Liver (tissue), 9 donors: ENCODE data around the gene COQ9. TPM values are rescaled to one million over a fixed set of nuclear protein-coding genes. Genes with fewer than 3 reads are reported as not detected.

ENCODE experiments used
- DNase-seq: peaks from one replicate; pipeline ENCODE4 v3.0.0-alpha.2; 2017; ENCODE audit warnings: low spot score
- H3K27ac ChIP-seq, 2 donors: one replicate each; pipeline ENCODE4 v1.7.0; 2013; ENCODE audit warnings: inconsistent platforms in 2 of 2, low read length in 2 of 2, control low read depth in 1 of 2, low read depth in 1 of 2, mild to moderate bottlenecking in 1 of 2
- H3K27me3 ChIP-seq, 4 donors: one replicate each; pipeline versions ENCODE4 v1.6.1 to v1.7.0; 2013; ENCODE audit warnings: low read length in 3 of 4, inconsistent platforms in 1 of 4, mild to moderate bottlenecking in 1 of 4, moderate library complexity in 1 of 4; ENCODE audit not compliant: control insufficient read depth in 4 of 4, insufficient read depth in 4 of 4
- H3K36me3 ChIP-seq, 4 donors: one replicate each; pipeline versions ENCODE4 v1.6.1 to v1.7.0; 2013; ENCODE audit warnings: low read length in 3 of 4, mild to moderate bottlenecking in 3 of 4, low read depth in 1 of 4, moderate library complexity in 1 of 4; ENCODE audit not compliant: control insufficient read depth in 4 of 4, insufficient read depth in 3 of 4
- H3K4me1 ChIP-seq, 4 donors: one replicate each; pipeline versions ENCODE4 v1.6.1 to v1.7.0; 2013; ENCODE audit warnings: low read length in 3 of 4, mild to moderate bottlenecking in 3 of 4, moderate library complexity in 1 of 4; ENCODE audit not compliant: control insufficient read depth in 4 of 4, insufficient read depth in 4 of 4
- H3K4me3 ChIP-seq, 3 donors: one replicate each; pipeline versions ENCODE4 v1.6.1 to v1.7.0; 2013; ENCODE audit warnings: low read length in 3 of 3, control low read depth in 1 of 3, low read depth in 1 of 3, mild to moderate bottlenecking in 1 of 3
- H3K9ac ChIP-seq, 2 donors: one replicate each; pipeline ENCODE4 v1.7.0; 2013; ENCODE audit warnings: low read length in 2 of 2, mild to moderate bottlenecking in 2 of 2, moderate library complexity in 2 of 2, control low read depth in 1 of 2, low read depth in 1 of 2
- H3K9me3 ChIP-seq, 4 donors: one replicate each; pipeline versions ENCODE4 v1.6.1 to v1.7.0; 2013; ENCODE audit warnings: low read length in 3 of 4; ENCODE audit not compliant: control insufficient read depth in 4 of 4
- EGR1 ChIP-seq, 2 donors: IDR thresholded peaks; 2 replicates each; pipeline ENCODE4 v1.6.1; 2016 to 2018; ENCODE audit warnings: antibody characterized with exemption in 2 of 2, low read depth in 2 of 2
- FOXA1 ChIP-seq: IDR thresholded peaks from 2 replicates; pipeline ENCODE4 v1.6.1; 2016; ENCODE audit warnings: antibody characterized with exemption
- FOXA2 ChIP-seq: IDR thresholded peaks from 2 replicates; pipeline ENCODE4 v1.6.1; 2016; ENCODE audit warnings: antibody characterized with exemption
- GABPA ChIP-seq, 2 donors: IDR thresholded peaks in 1 of 2; conservative IDR thresholded peaks in 1 of 2; 2 replicates each; pipeline ENCODE4 v1.6.1; 2016; ENCODE audit warnings: antibody characterized with exemption in 2 of 2, mild to moderate bottlenecking in 1 of 2, moderate library complexity in 1 of 2
- HNF4A ChIP-seq, 2 donors: conservative IDR thresholded peaks; 2 replicates each; pipeline ENCODE4 v1.6.1; 2016; ENCODE audit warnings: antibody characterized with exemption in 2 of 2, mild to moderate bottlenecking in 2 of 2
- HNF4G ChIP-seq: IDR thresholded peaks from 2 replicates; pipeline ENCODE4 v1.6.1; 2016; ENCODE audit warnings: antibody characterized with exemption
- JUND ChIP-seq, 2 donors: IDR thresholded peaks; 2 replicates each; pipeline ENCODE4 v1.6.1; 2016; ENCODE audit warnings: antibody characterized with exemption in 2 of 2
- NR2F2 ChIP-seq: IDR thresholded peaks from 2 replicates; pipeline ENCODE4 v1.6.1; 2016; ENCODE audit warnings: antibody characterized with exemption
- RAD21 ChIP-seq, 2 donors: IDR thresholded peaks; 2 replicates each; pipeline ENCODE4 v1.6.1; 2016; ENCODE audit warnings: antibody characterized with exemption in 2 of 2, mild to moderate bottlenecking in 2 of 2
- RXRA ChIP-seq, 2 donors: IDR thresholded peaks; 2 replicates each; pipeline ENCODE4 v1.6.1; 2017 to 2018; ENCODE audit warnings: antibody characterized with exemption in 2 of 2, mild to moderate bottlenecking in 1 of 2
- SP1 ChIP-seq: IDR thresholded peaks from 2 replicates; pipeline ENCODE4 v1.6.1; 2018; ENCODE audit warnings: antibody characterized with exemption, mild to moderate bottlenecking
- TAF1 ChIP-seq: conservative IDR thresholded peaks from 2 replicates; pipeline ENCODE4 v1.6.1; 2016; ENCODE audit warnings: antibody characterized with exemption, mild to moderate bottlenecking
- YY1 ChIP-seq: IDR thresholded peaks from 2 replicates; pipeline ENCODE4 v1.6.1; 2016; ENCODE audit warnings: antibody characterized with exemption, mild to moderate bottlenecking
- WGBS: extraction: QIAGEN DNeasy Blood & Tissue Kit; methylation state at CpG from one replicate; pipeline ENCODE4 v1.1.7; 2013; 5-methylcytosine and 5-hydroxymethylcytosine counted together
- polyA plus RNA-seq, 2 donors: library from polyadenylated mRNA; stranded (reverse) in 1 of 2; unstranded in 1 of 2; fragments of 200-250 nt in 1 of 2; fragments of >200 nt in 1 of 2; fragmentation: Nextera tagmentation in 1 of 2; extraction: Ambion mirVana in 1 of 2; gene quantifications; one replicate each; pipeline versions ENCODE4 v1.2.1 to v1.2.3, GENCODE V29; 2013 to 2015
- total RNA-seq, 2 donors: library from RNA; depleted of rRNA; stranded (reverse); fragments of >200 nt; gene quantifications; one replicate each; pipeline ENCODE4 v1.2.3, GENCODE V29; 2014
- TF ChIP-seq, protein P1 (sequence below): IDR thresholded peaks from 2 replicates; pipeline ENCODE4 v1.6.1; 2016; ENCODE audit warnings: antibody characterized with exemption, mild to moderate bottlenecking
- TF ChIP-seq, protein P2 (sequence below): IDR thresholded peaks from 2 replicates; pipeline ENCODE4 v1.6.1; 2016; ENCODE audit warnings: antibody characterized with exemption
- TF ChIP-seq, protein P3 (sequence below): fragments of 150-350 bp; IDR thresholded peaks from 2 replicates; pipeline ENCODE4 v1.5.1; 2017; ENCODE audit warnings: improper control_type of control experiment, low read depth, low read length; ENCODE audit not compliant: missing input control
- TF ChIP-seq, protein P4 (sequence below): IDR thresholded peaks from 2 replicates; pipeline ENCODE4 v1.6.1; 2016; ENCODE audit warnings: antibody characterized with exemption
- TF ChIP-seq, protein P5 (sequence below): IDR thresholded peaks from 2 replicates; pipeline ENCODE4 v1.6.1; 2016; ENCODE audit warnings: antibody characterized with exemption
- donor health status: healthy.
- donor health status: healthy.
- donor health status: healthy.
- donor health status: healthy.
- donor health status: healthy.

Gene COQ9
- total and polyA plus RNA-seq, 4 donors, result 21.0 to 81.5 (median 58.0) TPM

DNA sequence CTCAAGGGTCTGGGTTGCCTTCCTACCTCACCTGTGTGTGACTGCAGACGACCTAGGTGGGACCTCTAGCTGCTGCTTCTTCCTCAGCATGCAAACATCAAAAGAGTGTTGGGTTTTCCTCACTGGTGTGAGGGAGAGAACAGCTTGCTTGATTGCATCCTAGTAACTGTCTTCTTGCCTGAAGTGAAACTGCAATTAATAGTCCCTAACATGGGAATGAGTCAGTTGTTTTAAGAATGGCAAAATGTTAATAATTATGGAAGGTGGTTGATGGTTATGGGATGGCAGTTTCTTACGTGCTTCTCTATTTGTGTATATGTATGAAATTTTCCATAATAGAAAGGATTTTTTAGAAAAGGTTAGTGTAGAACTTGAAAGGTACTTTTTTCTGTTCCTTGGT, 21.1 kb downstream of the COQ9 start:
- no peaks in the 10 kb centered on the region for H3K27me3 ChIP-seq
- peaks cover 6 to 55% (median 46%) of the 10 kb centered on the region in 4 donors for H3K4me1 ChIP-seq
- no peak overlapping the region for H3K4me3 ChIP-seq
- DNase-seq, result no peak
- H3K9ac ChIP-seq, result no peak overlapping the region
- H3K36me3 ChIP-seq, result peaks cover 8 to 50% (median 40%) of the 10 kb centered on the region in 4 donors
- WGBS, result 96% methylated on average over 2 of the region's 2 CpGs
- H3K27ac ChIP-seq, result no peak overlapping the region
- H3K9me3 ChIP-seq, result no peaks in the 10 kb centered on the region
- TF ChIP-seq, protein P1, sequence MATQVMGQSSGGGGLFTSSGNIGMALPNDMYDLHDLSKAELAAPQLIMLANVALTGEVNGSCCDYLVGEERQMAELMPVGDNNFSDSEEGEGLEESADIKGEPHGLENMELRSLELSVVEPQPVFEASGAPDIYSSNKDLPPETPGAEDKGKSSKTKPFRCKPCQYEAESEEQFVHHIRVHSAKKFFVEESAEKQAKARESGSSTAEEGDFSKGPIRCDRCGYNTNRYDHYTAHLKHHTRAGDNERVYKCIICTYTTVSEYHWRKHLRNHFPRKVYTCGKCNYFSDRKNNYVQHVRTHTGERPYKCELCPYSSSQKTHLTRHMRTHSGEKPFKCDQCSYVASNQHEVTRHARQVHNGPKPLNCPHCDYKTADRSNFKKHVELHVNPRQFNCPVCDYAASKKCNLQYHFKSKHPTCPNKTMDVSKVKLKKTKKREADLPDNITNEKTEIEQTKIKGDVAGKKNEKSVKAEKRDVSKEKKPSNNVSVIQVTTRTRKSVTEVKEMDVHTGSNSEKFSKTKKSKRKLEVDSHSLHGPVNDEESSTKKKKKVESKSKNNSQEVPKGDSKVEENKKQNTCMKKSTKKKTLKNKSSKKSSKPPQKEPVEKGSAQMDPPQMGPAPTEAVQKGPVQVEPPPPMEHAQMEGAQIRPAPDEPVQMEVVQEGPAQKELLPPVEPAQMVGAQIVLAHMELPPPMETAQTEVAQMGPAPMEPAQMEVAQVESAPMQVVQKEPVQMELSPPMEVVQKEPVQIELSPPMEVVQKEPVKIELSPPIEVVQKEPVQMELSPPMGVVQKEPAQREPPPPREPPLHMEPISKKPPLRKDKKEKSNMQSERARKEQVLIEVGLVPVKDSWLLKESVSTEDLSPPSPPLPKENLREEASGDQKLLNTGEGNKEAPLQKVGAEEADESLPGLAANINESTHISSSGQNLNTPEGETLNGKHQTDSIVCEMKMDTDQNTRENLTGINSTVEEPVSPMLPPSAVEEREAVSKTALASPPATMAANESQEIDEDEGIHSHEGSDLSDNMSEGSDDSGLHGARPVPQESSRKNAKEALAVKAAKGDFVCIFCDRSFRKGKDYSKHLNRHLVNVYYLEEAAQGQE, result no peak
- TF ChIP-seq FOXA2 (no peak), EGR1 (IDR thresholded peaks at IDR 0.05; ENCODE audit: low read depth in 2 of 2) (no peak), GABPA (IDR thresholded peaks at IDR 0.05 in 1 of 2, conservative IDR thresholded peaks at IDR 0.05 in 1 of 2) (no peak), FOXA1 (no peak), TAF1 (no peak), RXRA (IDR thresholded peaks at IDR 0.05) (no peak), HNF4G (no peak), HNF4A (conservative IDR thresholded peaks at IDR 0.05) (no peak), NR2F2 (no peak), RAD21 (IDR thresholded peaks at IDR 0.05) (no peak)
- TF ChIP-seq, protein P2, sequence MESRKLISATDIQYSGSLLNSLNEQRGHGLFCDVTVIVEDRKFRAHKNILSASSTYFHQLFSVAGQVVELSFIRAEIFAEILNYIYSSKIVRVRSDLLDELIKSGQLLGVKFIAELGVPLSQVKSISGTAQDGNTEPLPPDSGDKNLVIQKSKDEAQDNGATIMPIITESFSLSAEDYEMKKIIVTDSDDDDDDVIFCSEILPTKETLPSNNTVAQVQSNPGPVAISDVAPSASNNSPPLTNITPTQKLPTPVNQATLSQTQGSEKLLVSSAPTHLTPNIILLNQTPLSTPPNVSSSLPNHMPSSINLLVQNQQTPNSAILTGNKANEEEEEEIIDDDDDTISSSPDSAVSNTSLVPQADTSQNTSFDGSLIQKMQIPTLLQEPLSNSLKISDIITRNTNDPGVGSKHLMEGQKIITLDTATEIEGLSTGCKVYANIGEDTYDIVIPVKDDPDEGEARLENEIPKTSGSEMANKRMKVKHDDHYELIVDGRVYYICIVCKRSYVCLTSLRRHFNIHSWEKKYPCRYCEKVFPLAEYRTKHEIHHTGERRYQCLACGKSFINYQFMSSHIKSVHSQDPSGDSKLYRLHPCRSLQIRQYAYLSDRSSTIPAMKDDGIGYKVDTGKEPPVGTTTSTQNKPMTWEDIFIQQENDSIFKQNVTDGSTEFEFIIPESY, result no peak
- TF ChIP-seq, protein P3, sequence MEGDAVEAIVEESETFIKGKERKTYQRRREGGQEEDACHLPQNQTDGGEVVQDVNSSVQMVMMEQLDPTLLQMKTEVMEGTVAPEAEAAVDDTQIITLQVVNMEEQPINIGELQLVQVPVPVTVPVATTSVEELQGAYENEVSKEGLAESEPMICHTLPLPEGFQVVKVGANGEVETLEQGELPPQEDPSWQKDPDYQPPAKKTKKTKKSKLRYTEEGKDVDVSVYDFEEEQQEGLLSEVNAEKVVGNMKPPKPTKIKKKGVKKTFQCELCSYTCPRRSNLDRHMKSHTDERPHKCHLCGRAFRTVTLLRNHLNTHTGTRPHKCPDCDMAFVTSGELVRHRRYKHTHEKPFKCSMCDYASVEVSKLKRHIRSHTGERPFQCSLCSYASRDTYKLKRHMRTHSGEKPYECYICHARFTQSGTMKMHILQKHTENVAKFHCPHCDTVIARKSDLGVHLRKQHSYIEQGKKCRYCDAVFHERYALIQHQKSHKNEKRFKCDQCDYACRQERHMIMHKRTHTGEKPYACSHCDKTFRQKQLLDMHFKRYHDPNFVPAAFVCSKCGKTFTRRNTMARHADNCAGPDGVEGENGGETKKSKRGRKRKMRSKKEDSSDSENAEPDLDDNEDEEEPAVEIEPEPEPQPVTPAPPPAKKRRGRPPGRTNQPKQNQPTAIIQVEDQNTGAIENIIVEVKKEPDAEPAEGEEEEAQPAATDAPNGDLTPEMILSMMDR, result no peak
- TF ChIP-seq, protein P4, sequence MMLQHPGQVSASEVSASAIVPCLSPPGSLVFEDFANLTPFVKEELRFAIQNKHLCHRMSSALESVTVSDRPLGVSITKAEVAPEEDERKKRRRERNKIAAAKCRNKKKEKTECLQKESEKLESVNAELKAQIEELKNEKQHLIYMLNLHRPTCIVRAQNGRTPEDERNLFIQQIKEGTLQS, result no peak
- TF ChIP-seq, protein P5, sequence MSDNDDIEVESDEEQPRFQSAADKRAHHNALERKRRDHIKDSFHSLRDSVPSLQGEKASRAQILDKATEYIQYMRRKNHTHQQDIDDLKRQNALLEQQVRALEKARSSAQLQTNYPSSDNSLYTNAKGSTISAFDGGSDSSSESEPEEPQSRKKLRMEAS, result no peak

DNA sequence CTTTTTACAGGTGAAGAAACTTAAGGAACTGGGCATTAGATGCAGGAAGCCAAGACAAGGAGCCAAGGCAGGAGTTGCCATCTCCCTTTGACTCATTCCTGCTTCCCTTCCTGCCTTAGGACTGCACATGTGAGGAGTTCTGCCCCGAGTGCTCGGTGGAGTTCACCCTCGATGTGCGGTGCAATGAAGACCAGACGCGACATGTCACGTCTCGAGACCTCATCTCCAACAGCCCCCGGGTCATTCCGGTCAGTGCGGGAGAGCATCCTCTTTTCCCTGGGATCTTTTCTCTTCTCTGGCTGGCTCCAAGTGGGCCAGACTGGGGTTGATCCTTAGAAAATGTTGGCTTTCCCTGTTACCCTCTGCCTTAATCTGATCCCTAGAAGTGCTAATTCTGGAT, 21.8 kb downstream of the COQ9 start:
- no peak for DNase-seq
- Histone ChIP-seq H3K9ac (no peak overlapping the region), H3K27me3 (no peaks in the 10 kb centered on the region), H3K4me3 (no peak overlapping the region), H3K4me1 (peaks cover 6 to 50% (median 40%) of the 10 kb centered on the region in 4 donors), H3K27ac (no peak overlapping the region), H3K9me3 (no peaks in the 10 kb centered on the region), H3K36me3 (peaks cover 13 to 53% (median 42%) of the 10 kb centered on the region in 4 donors)
- WGBS, result 89% methylated on average over 11 of the region's 11 CpGs
- TF ChIP-seq, protein P5, result no peak
- TF ChIP-seq NR2F2, result no peak
- TF ChIP-seq HNF4A (conservative IDR thresholded peaks at IDR 0.05), result no peak
- TF ChIP-seq, protein P3, result no peak
- TF ChIP-seq TAF1, result no peak
- TF ChIP-seq HNF4G, result no peak
- no peak for TF ChIP-seq YY1
- TF ChIP-seq RAD21 (IDR thresholded peaks at IDR 0.05), result no peak
- TF ChIP-seq FOXA2, result no peak
- TF ChIP-seq RXRA (IDR thresholded peaks at IDR 0.05), result no peak
- no peak for TF ChIP-seq SP1
- TF ChIP-seq JUND (IDR thresholded peaks at IDR 0.05), result no peak
- TF ChIP-seq, protein P2, result no peak
- TF ChIP-seq, protein P4, result no peak
